ENCODE data around the gene EPB41L4A.

EPB41L4A gene

GRCh38 chr5:112156211-112156610 is 262.9 kb downstream of the EPB41L4A start:
- DNase-seq (ENCODE audit: low spot score): no peak

DNA sequence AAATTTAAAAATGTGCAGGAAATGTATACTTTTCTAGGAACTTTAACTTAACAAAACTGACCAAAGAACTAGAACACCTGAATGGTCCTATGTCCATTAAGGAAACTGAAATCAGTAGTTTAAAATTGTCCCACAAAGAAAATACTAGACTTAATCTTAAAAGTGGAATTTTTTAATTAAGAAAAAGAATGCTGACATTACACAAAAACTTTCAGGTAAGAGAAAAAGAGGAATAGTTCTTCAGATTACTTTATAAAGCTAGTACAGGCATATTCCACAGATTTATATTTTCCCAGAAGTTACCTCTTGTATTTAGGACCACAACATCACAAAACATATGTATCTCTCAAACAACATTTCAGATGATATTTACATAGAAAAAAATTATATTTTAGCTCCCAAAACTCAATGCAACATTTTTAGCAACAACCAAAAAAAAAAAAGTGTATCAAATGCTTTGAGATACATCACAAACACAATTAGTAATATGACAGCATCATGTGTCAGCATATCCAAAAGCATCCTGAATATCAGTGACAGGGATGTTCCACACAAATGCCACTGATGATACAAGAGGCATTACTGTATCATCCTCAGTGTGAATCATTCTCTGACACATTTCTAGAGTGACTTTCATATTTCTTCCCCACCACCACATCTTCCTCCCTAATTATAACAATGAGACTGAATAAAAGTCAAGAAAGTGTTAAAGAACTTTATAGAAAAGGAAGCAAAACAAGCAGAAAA is 264.0 kb downstream of the EPB41L4A start:
- DNase-seq (ENCODE audit: low spot score): no peak

DNA sequence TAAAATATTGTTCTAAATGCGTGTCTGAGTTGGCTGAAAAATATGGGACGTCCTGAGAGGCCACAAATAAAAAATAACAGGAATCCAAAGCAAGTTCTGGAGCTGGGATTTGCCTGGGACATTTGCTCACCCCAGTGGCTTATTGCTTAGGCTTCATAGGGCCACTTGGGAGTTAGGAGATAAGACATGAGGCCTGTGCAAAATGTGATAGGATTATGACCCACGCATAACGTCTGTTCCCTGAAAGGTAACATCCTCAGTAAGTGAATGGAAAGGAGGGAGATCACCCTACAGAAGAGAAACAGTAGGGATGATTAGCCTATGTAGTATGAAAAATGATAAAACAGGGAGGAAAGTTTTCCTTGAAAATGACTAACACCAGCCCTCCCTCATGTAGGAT is 269.4 kb downstream of the EPB41L4A start:
- no peak for DNase-seq (ENCODE audit: low spot score)

GRCh38 chr5:112146323-112147226 is 272.5 kb downstream of the EPB41L4A start:
- DNase-seq (ENCODE audit: low spot score): peak; percentile 41

DNA sequence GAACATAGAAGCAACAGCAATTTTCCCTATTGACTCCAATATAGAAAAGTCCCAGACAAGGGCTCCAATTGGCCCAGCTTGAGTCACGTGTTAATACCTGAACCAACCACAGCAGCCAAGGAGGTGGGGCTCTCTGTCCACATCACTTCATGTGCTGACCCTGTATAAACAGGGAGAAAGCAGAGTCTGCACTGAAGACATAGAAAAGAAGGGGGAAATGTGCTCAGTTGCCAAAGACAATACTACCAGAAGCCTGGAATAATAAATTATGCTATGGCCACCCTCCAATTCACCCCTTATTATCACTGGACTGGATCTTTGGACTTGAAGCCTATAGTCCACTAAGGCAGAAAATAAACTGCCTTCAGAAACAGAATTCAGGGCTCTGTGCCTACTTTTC is 275.4 kb downstream of the EPB41L4A start:
- DNase-seq (ENCODE audit: low spot score): no peak

- DNase-seq (ENCODE audit: low spot score): no peak
These were observed 276.3 kb downstream of the EPB41L4A start for GRCh38 chr5:112142769-112143270.

DNA sequence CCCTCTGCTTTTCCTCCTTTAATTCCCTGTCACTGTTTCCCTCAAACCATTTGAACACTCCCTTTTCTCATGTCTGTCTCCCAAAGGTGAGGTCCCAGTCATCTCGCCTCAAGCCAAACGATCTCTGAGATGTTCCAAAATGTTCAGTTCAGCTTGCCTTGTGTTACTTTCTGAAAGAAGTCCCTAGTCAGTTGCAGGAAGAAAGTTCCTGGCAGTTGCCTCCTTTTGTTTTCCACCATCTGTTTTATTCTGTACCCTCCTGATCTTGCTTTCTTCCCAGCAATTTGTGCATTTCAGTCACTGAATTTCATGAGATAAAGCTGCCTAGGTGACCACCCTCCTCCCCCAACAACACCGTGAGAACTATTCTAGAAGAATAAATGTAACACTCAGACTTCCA is 277.5 kb downstream of the EPB41L4A start:
- no peak for DNase-seq (ENCODE audit: low spot score)

GRCh38 chr5:112138526-112138925 is 280.6 kb downstream of the EPB41L4A start:
- no peak for DNase-seq (ENCODE audit: low spot score)

- no peak for DNase-seq (ENCODE audit: low spot score)
These were observed 282.3 kb downstream of the EPB41L4A start for GRCh38 chr5:112136773-112137172.

DNA sequence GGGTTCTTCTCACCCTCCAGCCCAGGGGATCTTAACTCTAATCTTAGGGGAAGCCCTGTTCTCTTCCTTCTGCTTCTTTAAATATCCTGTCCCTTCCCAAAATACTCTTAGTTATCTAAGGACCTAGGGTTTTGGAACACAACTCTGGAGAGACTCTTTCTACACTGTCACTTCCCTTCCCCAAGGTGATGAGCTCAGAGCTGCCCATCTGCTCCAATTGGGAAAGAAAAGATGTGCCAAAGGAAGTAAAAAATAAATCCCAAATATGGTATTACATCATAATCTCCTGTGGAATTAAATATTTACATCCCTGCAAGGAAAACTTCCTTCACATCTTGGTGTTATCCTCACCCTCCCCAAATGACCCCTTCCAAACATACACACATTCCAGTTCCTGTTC is 291.2 kb downstream of the EPB41L4A start:
- no peak for DNase-seq (ENCODE audit: low spot score)

DNA sequence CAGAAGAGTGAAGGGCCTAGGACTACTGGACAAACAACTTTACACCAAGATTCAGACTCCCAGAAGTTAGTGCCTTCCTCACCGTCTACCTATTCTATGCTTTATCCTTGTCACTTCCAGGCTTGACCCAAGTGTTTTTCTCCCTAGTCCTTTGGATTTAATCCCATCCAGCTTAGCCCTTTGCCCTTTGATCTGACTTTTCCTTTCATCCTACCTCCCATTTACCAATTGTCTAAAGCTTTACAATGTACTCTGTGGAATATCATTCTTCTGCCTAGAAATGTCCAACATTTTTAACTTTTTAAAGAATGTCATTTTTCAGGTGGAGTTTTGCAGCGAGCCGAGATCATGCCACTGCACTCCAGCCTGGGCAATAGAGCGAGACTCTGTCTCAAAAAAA is 292.1 kb downstream of the EPB41L4A start:
- no peak for DNase-seq (ENCODE audit: low spot score)

DNA sequence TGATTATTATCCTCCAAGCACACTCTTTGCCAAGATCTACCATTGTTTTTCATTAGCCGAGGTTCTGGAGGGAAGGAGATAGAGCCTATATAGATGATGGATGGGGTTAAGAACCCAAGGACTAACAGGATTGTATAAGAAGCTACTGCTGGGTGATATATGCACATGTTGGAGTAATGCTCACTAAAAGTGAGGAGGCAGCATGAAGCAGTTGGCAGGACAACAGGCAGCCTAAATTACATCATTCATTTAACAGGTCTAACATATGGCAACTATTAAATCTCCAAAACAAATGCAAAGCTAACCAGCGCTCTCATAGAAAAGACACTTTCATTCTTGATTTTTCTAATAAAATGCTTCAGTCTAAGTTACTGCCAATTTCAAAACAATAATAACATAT is 293.2 kb downstream of the EPB41L4A start:
- no peak for DNase-seq (ENCODE audit: low spot score)

- no peak for DNase-seq (ENCODE audit: low spot score)
These were observed 294.3 kb downstream of the EPB41L4A start for GRCh38 chr5:112124788-112125187.

GRCh38 chr5:112123086-112123485 is 296.0 kb downstream of the EPB41L4A start:
- DNase-seq (ENCODE audit: low spot score): no peak

DNA sequence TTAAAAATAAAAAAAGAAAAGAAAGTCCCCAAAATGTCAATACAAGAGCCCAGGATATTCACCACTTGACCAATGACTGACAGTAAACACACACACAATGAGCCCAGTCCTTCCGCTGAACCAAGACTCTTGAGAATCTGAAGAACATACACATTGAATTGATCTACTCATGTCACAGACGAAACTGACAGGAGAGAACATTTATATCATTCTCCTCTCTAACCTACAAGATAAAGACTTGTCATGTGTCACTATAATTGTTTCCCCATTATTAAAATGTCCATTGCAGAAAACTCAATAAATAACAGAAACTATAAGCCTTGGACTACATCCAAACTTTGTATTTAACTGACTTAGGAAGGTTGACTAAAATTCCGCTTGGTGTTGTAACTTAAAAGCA is 296.7 kb downstream of the EPB41L4A start:
- no peak for DNase-seq (ENCODE audit: low spot score)

- DNase-seq (ENCODE audit: low spot score): no peak
These were observed 297.8 kb downstream of the EPB41L4A start for GRCh38 chr5:112121258-112121657.

- no peak for DNase-seq (ENCODE audit: low spot score)
These were observed 299.1 kb downstream of the EPB41L4A start for GRCh38 chr5:112119969-112120368.

DNA sequence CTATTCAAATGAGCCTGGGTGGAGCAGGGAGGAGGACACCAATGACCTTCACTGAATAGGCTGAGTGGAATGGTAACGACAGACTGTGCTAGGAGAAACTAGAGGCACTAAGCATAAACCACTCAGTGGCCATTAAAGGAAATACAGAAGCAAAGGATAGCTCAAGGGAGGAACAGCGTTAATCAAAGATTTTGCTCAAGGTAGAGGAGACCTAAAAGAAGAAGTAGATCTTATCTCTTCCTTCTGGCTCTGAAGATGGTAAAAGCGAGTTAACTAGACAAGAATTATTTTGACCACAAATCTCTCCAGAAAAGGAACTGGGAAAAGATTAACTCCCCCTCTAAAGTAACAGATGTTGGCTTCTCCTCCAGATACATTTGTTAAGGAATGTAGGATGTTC is 299.6 kb downstream of the EPB41L4A start:
- DNase-seq (ENCODE audit: low spot score): no peak

DNA sequence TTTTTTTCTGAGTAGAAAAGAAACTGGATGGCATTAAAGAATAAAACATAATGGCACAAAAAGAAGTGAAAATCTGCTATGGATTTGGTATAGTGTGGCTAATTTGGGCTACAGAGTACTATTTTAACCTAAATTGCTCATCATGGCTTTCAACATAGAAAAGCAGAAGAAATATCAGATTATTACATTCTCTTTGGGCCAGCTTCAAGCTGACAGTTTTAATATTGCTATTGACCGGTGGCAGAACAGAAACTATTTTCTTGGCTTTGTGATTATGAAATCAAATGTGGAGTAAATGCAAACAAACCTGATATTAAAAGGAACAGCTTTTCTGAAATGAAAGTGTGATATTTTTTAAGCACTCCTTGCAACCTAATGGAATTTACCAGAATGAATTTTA is 301.5 kb downstream of the EPB41L4A start:
- DNase-seq (ENCODE audit: low spot score): no peak

DNA sequence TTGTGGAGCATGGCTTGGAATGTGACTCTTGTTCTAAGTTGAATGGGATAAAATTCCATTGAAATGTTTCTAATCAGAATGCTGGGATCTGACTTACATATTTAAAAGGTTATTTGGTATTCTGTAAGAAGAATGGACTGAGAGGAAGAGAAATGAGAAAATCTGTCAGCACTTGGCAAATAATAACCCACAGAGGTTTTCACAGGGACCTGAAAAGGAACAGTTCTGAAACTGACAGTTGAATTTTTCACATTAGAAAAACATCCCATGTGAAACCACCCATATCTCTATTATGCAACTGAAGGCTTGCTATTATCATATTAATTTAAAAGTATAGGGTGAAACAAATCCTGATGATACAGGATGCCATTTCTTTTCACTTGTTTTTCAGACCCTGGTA is 302.7 kb downstream of the EPB41L4A start:
- no peak for DNase-seq (ENCODE audit: low spot score)

GRCh38 chr5:112113565-112113964 is 305.5 kb downstream of the EPB41L4A start:
- no peak for DNase-seq (ENCODE audit: low spot score)

Measured in AG08396 (cell line).